ENCODE results near the gene NTN3. TPM values are rescaled to one million over a fixed set of nuclear protein-coding genes. Genes with fewer than 3 reads are reported as not detected.

NTN3 gene
- total and polyA plus RNA-seq, 2 donors: 0.02 to 0.71 TPM

DNA sequence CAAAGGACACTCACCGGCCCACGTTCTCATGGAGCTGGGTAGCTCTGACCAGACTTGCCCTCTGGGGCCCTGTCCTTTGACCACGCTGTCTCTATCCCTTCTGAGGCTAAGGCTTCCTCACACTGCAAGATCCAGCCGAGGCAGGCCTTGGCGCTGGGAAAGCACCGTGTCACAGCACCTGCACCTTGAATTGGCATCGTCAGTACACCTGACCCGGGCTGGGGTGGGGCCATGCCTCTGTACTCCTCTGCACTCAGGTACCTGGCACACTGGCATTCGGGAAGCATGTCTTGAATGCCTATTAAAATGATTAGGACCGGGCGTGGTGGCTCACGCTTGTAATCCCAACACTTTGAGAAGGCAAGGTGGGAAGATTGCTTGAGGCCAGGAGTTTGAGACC lies 9.9 kb downstream of the NTN3 start:
- no peak overlapping the region for H3K4me3 ChIP-seq (ENCODE audit: low read length in 2 of 2)
- no peak overlapping the region for H3K27ac ChIP-seq (ENCODE audit: low read depth in 1 of 2, low read length in 1 of 2)
- H3K4me1 ChIP-seq (ENCODE audit: control insufficient read depth in 2 of 2, insufficient read depth in 2 of 2, low read length in 2 of 2): peaks cover under 1 to 18% of the 10 kb centered on the region in 2 donors
- H3K27me3 ChIP-seq (ENCODE audit: control insufficient read depth in 2 of 2, insufficient read depth in 1 of 2, low read length in 1 of 2): peaks cover 7 to 8% of the 10 kb centered on the region in 2 donors
- 94% methylated on average over 12 of the region's 12 CpGs for WGBS
- no peaks in the 10 kb centered on the region for H3K9me3 ChIP-seq (ENCODE audit: control insufficient read depth in 2 of 2, insufficient read depth in 1 of 2, low read length in 1 of 2)
- DNase-seq (ENCODE audit: low read depth in 6 of 9, low spot score in 9 of 9): no peak
- no peaks in the 10 kb centered on the region for H3K36me3 ChIP-seq (ENCODE audit: control insufficient read depth in 2 of 2, insufficient read depth in 2 of 2, low read length in 1 of 2)

- H3K9me3 ChIP-seq (ENCODE audit: control insufficient read depth in 2 of 2, insufficient read depth in 1 of 2, low read length in 1 of 2): no peaks in the 10 kb centered on the region
- H3K36me3 ChIP-seq (ENCODE audit: control insufficient read depth in 2 of 2, insufficient read depth in 2 of 2, low read length in 1 of 2): no peaks in the 10 kb centered on the region
- H3K4me3 ChIP-seq (ENCODE audit: low read length in 2 of 2): no peak overlapping the region
- H3K4me1 ChIP-seq (ENCODE audit: control insufficient read depth in 2 of 2, insufficient read depth in 2 of 2, low read length in 2 of 2): peaks cover 0 to 12% of the 10 kb centered on the region in 2 donors
- WGBS: 96% methylated on average over 7 of the region's 7 CpGs
- DNase-seq (ENCODE audit: low read depth in 6 of 9, low spot score in 9 of 9): no peak
- H3K27me3 ChIP-seq (ENCODE audit: control insufficient read depth in 2 of 2, insufficient read depth in 1 of 2, low read length in 1 of 2): peaks cover under 1% of the 10 kb centered on the region in 2 donors
- no peak overlapping the region for H3K27ac ChIP-seq (ENCODE audit: low read depth in 1 of 2, low read length in 1 of 2)
Measured at GRCh38 chr16:2481676-2482075, 10.6 kb downstream of the NTN3 start.

DNA sequence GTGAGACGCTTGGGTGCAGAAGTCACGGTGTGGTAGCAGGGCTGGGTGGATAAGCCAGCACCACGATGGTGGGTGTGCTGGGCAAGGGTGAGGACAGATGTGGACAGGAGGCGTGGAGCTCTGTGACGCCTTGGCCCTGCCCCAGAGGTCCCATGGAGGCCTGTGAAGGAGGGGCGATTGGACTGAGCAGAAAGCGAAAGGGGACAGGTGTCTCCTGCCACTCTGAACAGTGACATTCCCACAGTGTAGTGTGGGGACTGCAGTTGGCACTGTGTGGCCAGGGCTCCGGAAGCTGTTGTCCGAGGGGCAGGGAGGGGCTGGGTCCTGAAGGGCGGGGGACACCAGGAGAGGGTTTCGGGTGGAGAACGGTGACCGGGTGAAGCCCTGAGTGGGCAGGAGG lies 11.2 kb downstream of the NTN3 start:
- peaks cover 0 to 18% of the 10 kb centered on the region in 2 donors for H3K4me1 ChIP-seq (ENCODE audit: control insufficient read depth in 2 of 2, insufficient read depth in 2 of 2, low read length in 2 of 2)
- no peak for DNase-seq (ENCODE audit: low read depth in 6 of 9, low spot score in 9 of 9)
- WGBS: 92% methylated on average over 13 of the region's 13 CpGs
- no peak overlapping the region for H3K27ac ChIP-seq (ENCODE audit: low read depth in 1 of 2, low read length in 1 of 2)
- H3K4me3 ChIP-seq (ENCODE audit: low read length in 2 of 2): no peak overlapping the region
- H3K36me3 ChIP-seq (ENCODE audit: control insufficient read depth in 2 of 2, insufficient read depth in 2 of 2, low read length in 1 of 2): no peaks in the 10 kb centered on the region
- no peaks in the 10 kb centered on the region for H3K27me3 ChIP-seq (ENCODE audit: control insufficient read depth in 2 of 2, insufficient read depth in 1 of 2, low read length in 1 of 2)
- H3K9me3 ChIP-seq (ENCODE audit: control insufficient read depth in 2 of 2, insufficient read depth in 1 of 2, low read length in 1 of 2): no peaks in the 10 kb centered on the region

DNA sequence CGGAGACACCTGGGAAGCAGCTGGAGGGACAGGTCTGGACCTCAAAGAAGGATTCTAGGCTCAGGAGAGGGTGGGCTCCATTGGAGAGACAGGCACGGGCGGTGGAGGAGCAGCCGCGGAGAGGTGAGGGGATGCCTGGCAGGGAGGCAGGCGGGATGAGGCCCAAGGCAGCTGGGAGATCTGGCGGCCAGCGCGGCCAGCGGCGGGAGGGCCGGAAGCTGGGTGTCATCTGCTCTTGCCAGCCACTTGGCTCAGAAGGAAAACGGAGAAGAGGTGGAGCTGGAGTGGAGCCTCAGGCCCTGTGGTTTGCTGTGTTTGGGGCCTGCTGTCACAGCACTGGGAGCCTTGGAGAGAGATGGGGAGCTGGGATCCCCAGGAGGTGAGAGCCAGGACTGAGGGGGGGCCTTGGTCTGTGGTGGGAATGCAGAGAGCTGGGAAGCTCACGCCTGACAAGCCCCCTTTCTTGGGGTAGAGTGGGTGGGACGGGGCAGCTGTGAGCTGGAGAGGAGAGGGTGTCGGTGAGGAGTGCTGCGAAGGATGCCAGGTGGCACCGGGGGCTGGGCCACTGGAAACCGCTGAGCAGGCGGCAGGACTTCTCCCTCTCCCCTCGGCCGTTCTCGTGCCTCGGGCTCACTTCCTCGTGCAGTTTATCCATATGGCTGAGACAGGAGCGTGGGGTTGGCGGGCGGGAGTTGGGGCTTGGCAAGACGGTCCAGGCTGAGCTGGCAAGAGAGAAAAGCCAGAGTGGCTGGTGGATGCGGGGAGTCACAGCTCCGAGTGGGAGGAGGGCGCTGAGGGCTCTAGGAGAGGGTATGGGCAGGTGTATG lies 11.8 kb downstream of the NTN3 start:
- no peak overlapping the region for H3K27ac ChIP-seq (ENCODE audit: low read depth in 1 of 2, low read length in 1 of 2)
- WGBS: 79% methylated on average over 32 of the region's 32 CpGs
- H3K4me3 ChIP-seq (ENCODE audit: low read length in 2 of 2): no peak overlapping the region
- H3K9me3 ChIP-seq (ENCODE audit: control insufficient read depth in 2 of 2, insufficient read depth in 1 of 2, low read length in 1 of 2): no peaks in the 10 kb centered on the region
- DNase-seq (ENCODE audit: low read depth in 6 of 9, low spot score in 9 of 9): no peak
- H3K4me1 ChIP-seq (ENCODE audit: control insufficient read depth in 2 of 2, insufficient read depth in 2 of 2, low read length in 2 of 2): peaks cover 4 to 24% of the 10 kb centered on the region in 2 donors
- H3K27me3 ChIP-seq (ENCODE audit: control insufficient read depth in 2 of 2, insufficient read depth in 1 of 2, low read length in 1 of 2): peaks cover 0 to 4% of the 10 kb centered on the region in 2 donors
- no peaks in the 10 kb centered on the region for H3K36me3 ChIP-seq (ENCODE audit: control insufficient read depth in 2 of 2, insufficient read depth in 2 of 2, low read length in 1 of 2)

DNA sequence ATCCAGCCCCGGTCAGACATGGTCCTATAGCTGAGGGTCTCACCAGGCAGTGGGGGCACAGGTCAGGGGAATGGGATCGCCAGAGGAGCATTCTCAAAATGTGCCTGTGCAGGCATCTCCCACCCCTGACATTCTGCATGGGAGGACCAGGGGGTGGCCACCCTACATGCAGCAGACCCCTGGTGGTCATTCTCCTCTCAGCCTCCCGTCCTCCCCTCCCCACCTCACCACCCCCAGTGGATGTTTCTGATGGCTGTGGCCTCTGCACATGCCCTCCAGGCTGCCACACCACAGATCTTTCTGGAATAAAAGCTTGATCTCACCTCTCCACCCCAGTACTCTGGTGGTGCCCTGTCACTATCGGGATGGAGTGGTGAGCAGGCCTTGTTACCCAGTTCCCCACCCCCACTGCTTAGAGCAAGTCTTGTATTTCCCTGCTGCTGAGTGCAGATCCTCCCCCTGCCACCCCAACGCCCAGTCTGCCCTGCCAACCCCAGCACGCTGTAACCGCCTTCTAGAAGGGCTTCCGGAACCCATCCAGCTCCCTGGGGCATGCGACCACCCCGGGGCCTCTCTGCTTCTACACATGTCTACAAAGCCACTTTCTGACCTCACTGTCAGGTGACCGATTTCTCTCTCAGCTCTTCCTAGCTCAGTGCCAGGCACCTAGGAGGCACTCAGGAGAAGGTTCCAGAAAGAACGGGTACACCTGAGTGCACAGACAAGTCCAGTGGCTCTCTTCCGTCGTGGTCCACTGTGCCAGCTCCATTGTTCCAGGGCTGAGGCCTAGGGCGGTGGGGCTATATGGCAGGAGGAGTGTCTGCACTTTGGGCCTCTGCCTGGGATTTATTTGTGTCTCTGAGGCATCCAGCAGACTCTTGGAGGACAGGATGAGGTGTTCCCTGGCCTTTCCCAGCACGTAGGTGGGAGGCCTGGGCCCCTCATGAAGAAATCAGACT lies 13.1 kb downstream of the NTN3 start:
- 95% methylated on average over 16 of the region's 16 CpGs for WGBS
- no peak for DNase-seq (ENCODE audit: low read depth in 6 of 9, low spot score in 9 of 9)
- H3K27ac ChIP-seq (ENCODE audit: low read depth in 1 of 2, low read length in 1 of 2): no peak overlapping the region

GRCh38 chr16:2484898-2485508 lies 13.9 kb downstream of the NTN3 start:
- WGBS: 96% methylated on average over 13 of the region's 13 CpGs
- DNase-seq (ENCODE audit: low read depth in 6 of 9, low spot score in 9 of 9): no peak
- Histone ChIP-seq H3K4me1 (ENCODE audit: control insufficient read depth in 2 of 2, insufficient read depth in 2 of 2, low read length in 2 of 2) (peaks cover 6 to 28% of the 10 kb centered on the region in 2 donors), H3K36me3 (ENCODE audit: control insufficient read depth in 2 of 2, insufficient read depth in 2 of 2, low read length in 1 of 2) (no peaks in the 10 kb centered on the region), H3K27ac (ENCODE audit: low read depth in 1 of 2, low read length in 1 of 2) (no peak overlapping the region), H3K27me3 (ENCODE audit: control insufficient read depth in 2 of 2, insufficient read depth in 1 of 2, low read length in 1 of 2) (peaks cover 0 to 5% of the 10 kb centered on the region in 2 donors), H3K9me3 (ENCODE audit: control insufficient read depth in 2 of 2, insufficient read depth in 1 of 2, low read length in 1 of 2) (no peaks in the 10 kb centered on the region), H3K4me3 (ENCODE audit: low read length in 2 of 2) (no peak overlapping the region)

More for the DNA sequence above, 13.1 kb downstream of the NTN3 start:
- no peak overlapping the region for H3K4me3 ChIP-seq (ENCODE audit: low read length in 2 of 2)
- no peaks in the 10 kb centered on the region for H3K36me3 ChIP-seq (ENCODE audit: control insufficient read depth in 2 of 2, insufficient read depth in 2 of 2, low read length in 1 of 2)
- H3K9me3 ChIP-seq (ENCODE audit: control insufficient read depth in 2 of 2, insufficient read depth in 1 of 2, low read length in 1 of 2): no peaks in the 10 kb centered on the region
- H3K4me1 ChIP-seq (ENCODE audit: control insufficient read depth in 2 of 2, insufficient read depth in 2 of 2, low read length in 2 of 2): peaks cover 6 to 28% of the 10 kb centered on the region in 2 donors
- peaks cover 0 to 5% of the 10 kb centered on the region in 2 donors for H3K27me3 ChIP-seq (ENCODE audit: control insufficient read depth in 2 of 2, insufficient read depth in 1 of 2, low read length in 1 of 2)

GRCh38 chr16:2485811-2486507 lies 14.9 kb downstream of the NTN3 start:
- 92% methylated on average over 33 of the region's 33 CpGs for WGBS
- no peak overlapping the region for H3K4me3 ChIP-seq (ENCODE audit: low read length in 2 of 2)
- H3K27ac ChIP-seq (ENCODE audit: low read depth in 1 of 2, low read length in 1 of 2): no peak overlapping the region
- no peaks in the 10 kb centered on the region for H3K36me3 ChIP-seq (ENCODE audit: control insufficient read depth in 2 of 2, insufficient read depth in 2 of 2, low read length in 1 of 2)
- peaks cover 6 to 28% of the 10 kb centered on the region in 2 donors for H3K4me1 ChIP-seq (ENCODE audit: control insufficient read depth in 2 of 2, insufficient read depth in 2 of 2, low read length in 2 of 2)
- peaks cover 0 to 5% of the 10 kb centered on the region in 2 donors for H3K27me3 ChIP-seq (ENCODE audit: control insufficient read depth in 2 of 2, insufficient read depth in 1 of 2, low read length in 1 of 2)
- DNase-seq (ENCODE audit: low read depth in 6 of 9, low spot score in 9 of 9): no peak
- H3K9me3 ChIP-seq (ENCODE audit: control insufficient read depth in 2 of 2, insufficient read depth in 1 of 2, low read length in 1 of 2): no peaks in the 10 kb centered on the region

GRCh38 chr16:2486645-2487516 lies 15.8 kb downstream of the NTN3 start:
- DNase-seq (ENCODE audit: low read depth in 6 of 9, low spot score in 9 of 9): peak in 6 of 9 donors; percentile 44 to 84 (median 65)
- no peaks in the 10 kb centered on the region for H3K9me3 ChIP-seq (ENCODE audit: control insufficient read depth in 2 of 2, insufficient read depth in 1 of 2, low read length in 1 of 2)
- H3K27me3 ChIP-seq (ENCODE audit: control insufficient read depth in 2 of 2, insufficient read depth in 1 of 2, low read length in 1 of 2): peaks cover 0 to 5% of the 10 kb centered on the region in 2 donors
- no peaks in the 10 kb centered on the region for H3K36me3 ChIP-seq (ENCODE audit: control insufficient read depth in 2 of 2, insufficient read depth in 2 of 2, low read length in 1 of 2)
- WGBS: 37% methylated on average over 29 of the region's 29 CpGs
- peaks cover 6 to 28% of the 10 kb centered on the region in 2 donors for H3K4me1 ChIP-seq (ENCODE audit: control insufficient read depth in 2 of 2, insufficient read depth in 2 of 2, low read length in 2 of 2)
- no peak overlapping the region for H3K27ac ChIP-seq (ENCODE audit: low read depth in 1 of 2, low read length in 1 of 2)
- no peak overlapping the region for H3K4me3 ChIP-seq (ENCODE audit: low read length in 2 of 2)

Measured in thymus (tissue), 11 donors.